Measurements from ENCODE around the gene KRT8.

KRT8 gene

DNA sequence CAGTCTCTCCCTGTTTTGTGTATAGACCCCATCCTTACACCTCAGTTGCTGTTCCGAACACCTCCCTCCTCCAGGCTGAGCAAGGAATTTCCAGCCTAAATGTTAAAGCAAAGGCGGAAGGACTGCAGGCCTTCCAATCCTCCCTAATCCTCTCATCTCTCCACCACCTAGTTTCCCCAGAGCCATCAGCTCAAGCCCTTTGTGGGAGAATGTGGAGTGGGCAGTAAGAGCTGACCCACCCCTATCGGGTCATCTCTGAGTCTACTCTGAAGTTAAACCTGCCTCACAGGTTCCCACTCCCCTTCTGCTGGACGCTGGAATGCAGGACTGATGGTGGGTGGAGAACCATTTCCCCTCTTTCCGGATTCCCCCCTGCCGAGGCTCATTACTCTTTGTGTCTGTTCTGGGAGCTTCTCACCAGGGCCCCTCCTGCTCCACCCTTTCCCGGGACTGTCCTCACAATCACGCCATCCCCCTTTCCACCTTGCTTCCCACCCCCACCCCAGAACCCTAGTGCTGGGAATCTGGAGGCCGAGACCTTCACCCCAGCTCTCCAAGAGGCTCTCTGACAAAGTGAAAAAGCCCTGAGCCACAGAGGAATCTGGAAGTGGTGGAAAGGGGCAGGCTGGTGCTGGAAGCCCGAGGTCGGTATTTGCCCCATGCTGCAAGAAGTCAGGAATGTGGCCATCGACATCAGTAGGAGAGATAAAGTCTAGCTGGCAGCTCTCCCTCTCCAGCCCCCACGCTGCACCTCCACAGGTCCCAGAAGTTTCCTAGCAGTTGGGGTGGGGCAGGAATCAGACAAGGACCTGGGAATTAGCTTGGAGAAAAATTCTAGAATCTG lies 40.7 kb upstream of the KRT8 start:
- ATAC-seq, result peak; percentile 58

DNA sequence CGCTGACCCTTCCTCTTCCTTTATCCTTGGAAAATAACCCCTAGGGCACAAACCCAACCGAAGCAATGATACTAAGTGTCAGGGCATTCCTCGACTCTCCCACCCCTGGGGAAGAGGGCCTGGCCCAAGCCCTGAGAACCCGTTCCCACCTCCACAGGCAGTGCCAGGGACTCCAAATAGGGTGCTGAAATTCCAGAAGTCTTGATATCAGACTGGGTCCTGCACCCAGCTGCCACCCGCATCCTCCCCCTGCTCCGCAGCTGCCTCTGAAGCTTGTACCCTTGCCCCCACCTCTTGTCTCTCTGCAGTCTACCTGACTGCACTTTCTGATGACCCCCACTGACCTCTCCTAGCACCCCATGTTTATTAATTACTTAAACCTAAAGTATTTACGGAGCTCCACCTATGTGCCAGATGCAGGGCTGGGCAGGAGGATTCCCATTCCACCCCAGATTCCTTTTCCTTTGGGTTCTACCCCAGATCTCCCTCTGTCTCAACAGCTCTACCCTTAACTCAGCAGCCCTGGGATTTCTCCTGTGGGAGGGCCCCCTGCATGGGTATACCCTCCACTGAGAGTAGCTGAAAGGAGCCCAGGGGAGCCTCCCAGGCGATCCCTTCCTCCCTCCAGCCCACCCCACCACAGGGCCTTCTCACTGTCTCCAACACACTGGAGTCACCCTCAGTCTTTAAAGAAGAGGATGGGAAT lies 40.0 kb upstream of the KRT8 start:
- TF ChIP-seq ZFP30 (CRISPR knock-in tag; IDR thresholded peaks at IDR 0.05) (no peak), ZNF565 (CRISPR knock-in tag; conservative IDR thresholded peaks at IDR 0.05; ENCODE audit: low read depth) (no peak), RARB (CRISPR knock-in tag; IDR thresholded peaks at IDR 0.05) (no peak), SNAI2 (CRISPR knock-in tag; IDR thresholded peaks at IDR 0.05) (no peak)
- TF ChIP-seq, protein P1, sequence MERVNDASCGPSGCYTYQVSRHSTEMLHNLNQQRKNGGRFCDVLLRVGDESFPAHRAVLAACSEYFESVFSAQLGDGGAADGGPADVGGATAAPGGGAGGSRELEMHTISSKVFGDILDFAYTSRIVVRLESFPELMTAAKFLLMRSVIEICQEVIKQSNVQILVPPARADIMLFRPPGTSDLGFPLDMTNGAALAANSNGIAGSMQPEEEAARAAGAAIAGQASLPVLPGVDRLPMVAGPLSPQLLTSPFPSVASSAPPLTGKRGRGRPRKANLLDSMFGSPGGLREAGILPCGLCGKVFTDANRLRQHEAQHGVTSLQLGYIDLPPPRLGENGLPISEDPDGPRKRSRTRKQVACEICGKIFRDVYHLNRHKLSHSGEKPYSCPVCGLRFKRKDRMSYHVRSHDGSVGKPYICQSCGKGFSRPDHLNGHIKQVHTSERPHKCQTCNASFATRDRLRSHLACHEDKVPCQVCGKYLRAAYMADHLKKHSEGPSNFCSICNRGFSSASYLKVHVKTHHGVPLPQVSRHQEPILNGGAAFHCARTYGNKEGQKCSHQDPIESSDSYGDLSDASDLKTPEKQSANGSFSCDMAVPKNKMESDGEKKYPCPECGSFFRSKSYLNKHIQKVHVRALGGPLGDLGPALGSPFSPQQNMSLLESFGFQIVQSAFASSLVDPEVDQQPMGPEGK (CRISPR knock-in tag; IDR thresholded peaks at IDR 0.05; ENCODE audit: borderline replicate concordance), result no peak
- ATAC-seq, result no peak

More for the DNA sequence above, 40.7 kb upstream of the KRT8 start:
- TF ChIP-seq, protein P2, sequence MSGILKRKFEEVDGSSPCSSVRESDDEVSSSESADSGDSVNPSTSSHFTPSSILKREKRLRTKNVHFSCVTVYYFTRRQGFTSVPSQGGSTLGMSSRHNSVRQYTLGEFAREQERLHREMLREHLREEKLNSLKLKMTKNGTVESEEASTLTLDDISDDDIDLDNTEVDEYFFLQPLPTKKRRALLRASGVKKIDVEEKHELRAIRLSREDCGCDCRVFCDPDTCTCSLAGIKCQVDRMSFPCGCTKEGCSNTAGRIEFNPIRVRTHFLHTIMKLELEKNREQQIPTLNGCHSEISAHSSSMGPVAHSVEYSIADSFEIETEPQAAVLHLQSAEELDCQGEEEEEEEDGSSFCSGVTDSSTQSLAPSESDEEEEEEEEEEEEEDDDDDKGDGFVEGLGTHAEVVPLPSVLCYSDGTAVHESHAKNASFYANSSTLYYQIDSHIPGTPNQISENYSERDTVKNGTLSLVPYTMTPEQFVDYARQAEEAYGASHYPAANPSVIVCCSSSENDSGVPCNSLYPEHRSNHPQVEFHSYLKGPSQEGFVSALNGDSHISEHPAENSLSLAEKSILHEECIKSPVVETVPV (CRISPR knock-in tag; IDR thresholded peaks at IDR 0.05), result no peak
- TF ChIP-seq, protein P3, sequence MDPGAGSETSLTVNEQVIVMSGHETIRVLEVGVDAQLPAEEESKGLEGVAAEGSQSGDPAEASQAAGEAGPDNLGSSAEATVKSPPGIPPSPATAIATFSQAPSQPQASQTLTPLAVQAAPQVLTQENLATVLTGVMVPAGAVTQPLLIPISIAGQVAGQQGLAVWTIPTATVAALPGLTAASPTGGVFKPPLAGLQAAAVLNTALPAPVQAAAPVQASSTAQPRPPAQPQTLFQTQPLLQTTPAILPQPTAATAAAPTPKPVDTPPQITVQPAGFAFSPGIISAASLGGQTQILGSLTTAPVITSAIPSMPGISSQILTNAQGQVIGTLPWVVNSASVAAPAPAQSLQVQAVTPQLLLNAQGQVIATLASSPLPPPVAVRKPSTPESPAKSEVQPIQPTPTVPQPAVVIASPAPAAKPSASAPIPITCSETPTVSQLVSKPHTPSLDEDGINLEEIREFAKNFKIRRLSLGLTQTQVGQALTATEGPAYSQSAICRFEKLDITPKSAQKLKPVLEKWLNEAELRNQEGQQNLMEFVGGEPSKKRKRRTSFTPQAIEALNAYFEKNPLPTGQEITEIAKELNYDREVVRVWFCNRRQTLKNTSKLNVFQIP (CRISPR knock-in tag; IDR thresholded peaks at IDR 0.05; ENCODE audit: borderline replicate concordance, low read depth), result no peak
- TF ChIP-seq ZNF70 (CRISPR knock-in tag; IDR thresholded peaks at IDR 0.05) (no peak), TCF4 (CRISPR knock-in tag; IDR thresholded peaks at IDR 0.05; ENCODE audit: borderline replicate concordance) (no peak), ZC3H10 (CRISPR knock-in tag; IDR thresholded peaks at IDR 0.05) (no peak), BACH2 (CRISPR knock-in tag; IDR thresholded peaks at IDR 0.05; ENCODE audit: borderline replicate concordance) (no peak), ZNF565 (CRISPR knock-in tag; conservative IDR thresholded peaks at IDR 0.05; ENCODE audit: low read depth) (no peak), ARNTL (CRISPR knock-in tag; IDR thresholded peaks at IDR 0.05; ENCODE audit: borderline replicate concordance, low read depth) (no peak), ZFP3 (CRISPR knock-in tag; IDR thresholded peaks at IDR 0.05) (0 out of 2 replicates have a peak, but pooled peaks have one; percentile 30), TOX (CRISPR knock-in tag; IDR thresholded peaks at IDR 0.05; ENCODE audit: borderline replicate concordance) (no peak), PPARA (CRISPR knock-in tag; IDR thresholded peaks at IDR 0.05; ENCODE audit: borderline replicate concordance) (no peak), SNAI2 (CRISPR knock-in tag; IDR thresholded peaks at IDR 0.05) (0 out of 2 replicates have a peak, but pooled peaks have one; percentile 19), RARB (CRISPR knock-in tag; IDR thresholded peaks at IDR 0.05) (no peak), ZNF8 (CRISPR knock-in tag; IDR thresholded peaks at IDR 0.05) (no peak), ZFP30 (CRISPR knock-in tag; IDR thresholded peaks at IDR 0.05) (no peak), OSR1 (CRISPR knock-in tag; IDR thresholded peaks at IDR 0.05) (no peak), ISL1 (CRISPR knock-in tag; IDR thresholded peaks at IDR 0.05) (no peak; the same call in 1 of the 2 replicates), ESRRG (CRISPR knock-in tag; IDR thresholded peaks at IDR 0.05) (no peak), GLIS3 (CRISPR knock-in tag; IDR thresholded peaks at IDR 0.05) (peak; percentile 7; the same call in 1 of the 2 replicates), CSDC2 (CRISPR knock-in tag; IDR thresholded peaks at IDR 0.05) (peak; percentile 80)
- TF ChIP-seq, protein P4, sequence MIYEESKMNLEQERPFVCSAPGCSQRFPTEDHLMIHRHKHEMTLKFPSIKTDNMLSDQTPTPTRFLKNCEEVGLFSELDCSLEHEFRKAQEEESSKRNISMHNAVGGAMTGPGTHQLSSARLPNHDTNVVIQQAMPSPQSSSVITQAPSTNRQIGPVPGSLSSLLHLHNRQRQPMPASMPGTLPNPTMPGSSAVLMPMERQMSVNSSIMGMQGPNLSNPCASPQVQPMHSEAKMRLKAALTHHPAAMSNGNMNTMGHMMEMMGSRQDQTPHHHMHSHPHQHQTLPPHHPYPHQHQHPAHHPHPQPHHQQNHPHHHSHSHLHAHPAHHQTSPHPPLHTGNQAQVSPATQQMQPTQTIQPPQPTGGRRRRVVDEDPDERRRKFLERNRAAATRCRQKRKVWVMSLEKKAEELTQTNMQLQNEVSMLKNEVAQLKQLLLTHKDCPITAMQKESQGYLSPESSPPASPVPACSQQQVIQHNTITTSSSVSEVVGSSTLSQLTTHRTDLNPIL (CRISPR knock-in tag; IDR thresholded peaks at IDR 0.05; ENCODE audit: low read depth), result peak; percentile 31; the same call in 1 of the 2 replicates
- TF ChIP-seq, protein P5, sequence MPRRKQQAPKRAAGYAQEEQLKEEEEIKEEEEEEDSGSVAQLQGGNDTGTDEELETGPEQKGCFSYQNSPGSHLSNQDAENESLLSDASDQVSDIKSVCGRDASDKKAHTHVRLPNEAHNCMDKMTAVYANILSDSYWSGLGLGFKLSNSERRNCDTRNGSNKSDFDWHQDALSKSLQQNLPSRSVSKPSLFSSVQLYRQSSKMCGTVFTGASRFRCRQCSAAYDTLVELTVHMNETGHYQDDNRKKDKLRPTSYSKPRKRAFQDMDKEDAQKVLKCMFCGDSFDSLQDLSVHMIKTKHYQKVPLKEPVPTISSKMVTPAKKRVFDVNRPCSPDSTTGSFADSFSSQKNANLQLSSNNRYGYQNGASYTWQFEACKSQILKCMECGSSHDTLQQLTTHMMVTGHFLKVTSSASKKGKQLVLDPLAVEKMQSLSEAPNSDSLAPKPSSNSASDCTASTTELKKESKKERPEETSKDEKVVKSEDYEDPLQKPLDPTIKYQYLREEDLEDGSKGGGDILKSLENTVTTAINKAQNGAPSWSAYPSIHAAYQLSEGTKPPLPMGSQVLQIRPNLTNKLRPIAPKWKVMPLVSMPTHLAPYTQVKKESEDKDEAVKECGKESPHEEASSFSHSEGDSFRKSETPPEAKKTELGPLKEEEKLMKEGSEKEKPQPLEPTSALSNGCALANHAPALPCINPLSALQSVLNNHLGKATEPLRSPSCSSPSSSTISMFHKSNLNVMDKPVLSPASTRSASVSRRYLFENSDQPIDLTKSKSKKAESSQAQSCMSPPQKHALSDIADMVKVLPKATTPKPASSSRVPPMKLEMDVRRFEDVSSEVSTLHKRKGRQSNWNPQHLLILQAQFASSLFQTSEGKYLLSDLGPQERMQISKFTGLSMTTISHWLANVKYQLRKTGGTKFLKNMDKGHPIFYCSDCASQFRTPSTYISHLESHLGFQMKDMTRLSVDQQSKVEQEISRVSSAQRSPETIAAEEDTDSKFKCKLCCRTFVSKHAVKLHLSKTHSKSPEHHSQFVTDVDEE (CRISPR knock-in tag; IDR thresholded peaks at IDR 0.05), result no peak
- TF ChIP-seq, protein P1 (CRISPR knock-in tag; IDR thresholded peaks at IDR 0.05; ENCODE audit: borderline replicate concordance), result no peak
